Muscle of leg (tissue), 11 donors: ENCODE data around the gene MYEOV. TPM values are rescaled to one million over a fixed set of nuclear protein-coding genes. Genes with fewer than 3 reads are reported as not detected.

ENCODE experiments used
- DNase-seq: peaks from one replicate; pipeline ENCODE4 v3.0.0; 2013
- H3K27ac ChIP-seq: one replicate; pipeline ENCODE4 v1.5.1; 2013; ENCODE audit warnings: mild to moderate bottlenecking, low read length, control low read depth
- H3K27me3 ChIP-seq: one replicate; pipeline ENCODE4 v1.6.1; 2013; ENCODE audit warnings: low read length; ENCODE audit not compliant: control insufficient read depth, insufficient read depth
- H3K36me3 ChIP-seq: one replicate; pipeline ENCODE4 v1.6.1; 2013; ENCODE audit warnings: low read length; ENCODE audit not compliant: control insufficient read depth, insufficient read depth
- H3K4me1 ChIP-seq: one replicate; pipeline ENCODE4 v1.6.1; 2013; ENCODE audit warnings: low read length; ENCODE audit not compliant: control insufficient read depth, insufficient read depth
- H3K4me3 ChIP-seq: one replicate; pipeline ENCODE4 v1.5.1; 2013; ENCODE audit warnings: low read length, control low read depth
- H3K9me3 ChIP-seq: replicated peaks from 2 replicates; pipeline ENCODE4 v1.6.1; 2013; ENCODE audit warnings: low read depth, low read length; ENCODE audit not compliant: control insufficient read depth
- WGBS: methylation state at CpG from one replicate; pipeline ENCODE4 v1.1.5; 2013; ENCODE audit warnings: missing lambda C conversion rate; ENCODE audit not compliant: insufficient coverage; 5-methylcytosine and 5-hydroxymethylcytosine counted together
- polyA plus RNA-seq, 8 donors: library from polyadenylated mRNA; unstranded; fragments of 120-200 nt; gene quantifications; one replicate each; pipeline versions ENCODE4 v1.2.1 to v1.2.3, GENCODE V29; 2013; ENCODE audit warnings: inconsistent platforms in 1 of 8, low replicate concordance in 1 of 8; ENCODE audit not compliant: insufficient read length in 8 of 8, insufficient read depth in 1 of 8
- total RNA-seq: library from RNA; stranded (reverse); fragments of 120-200 nt; gene quantifications from one replicate; pipeline ENCODE4 v1.2.4, GENCODE V29; 2013

Gene MYEOV
- total and polyA plus RNA-seq, 9 donors = 0.48 to 1.9 (median 1.1) TPM; not detected in 1

DNA sequence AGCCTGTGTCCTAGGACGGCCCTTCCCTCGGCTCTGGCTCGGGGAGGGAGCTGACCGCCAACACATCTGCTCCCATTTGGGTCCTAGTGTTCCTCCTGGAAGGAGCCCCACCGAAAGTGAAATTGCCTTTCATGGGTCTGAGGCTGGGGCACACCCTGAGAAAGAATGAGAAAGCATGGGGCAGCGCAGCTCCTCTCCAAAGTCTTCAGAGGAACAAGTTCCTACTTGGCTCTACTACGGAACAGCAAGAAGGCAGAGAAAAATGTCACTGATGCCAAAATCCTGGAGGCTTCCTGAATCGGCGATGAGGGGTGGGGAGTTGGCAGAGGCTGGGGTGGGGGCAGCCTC is 41.5 kb upstream of the MYEOV start:
- Histone ChIP-seq H3K36me3 (no peaks in the 10 kb centered on the region), H3K27me3 (peaks cover 8% of the 10 kb centered on the region), H3K4me3 (no peak overlapping the region), H3K4me1 (peaks cover 5% of the 10 kb centered on the region), H3K27ac (no peak overlapping the region), H3K9me3 (peaks cover 10% of the 10 kb centered on the region)
- DNase-seq = peak; percentile 19
- 51% methylated on average over 9 of the region's 9 CpGs for WGBS

GRCh38 chr11:69253028-69253427 is 40.9 kb upstream of the MYEOV start:
- DNase-seq = no peak
- peaks cover 9% of the 10 kb centered on the region for H3K27me3 ChIP-seq

GRCh38 chr11:69257134-69257533 is 36.8 kb upstream of the MYEOV start:
- Histone ChIP-seq H3K36me3 (no peaks in the 10 kb centered on the region), H3K9me3 (peaks cover 10% of the 10 kb centered on the region), H3K27me3 (peaks cover 3% of the 10 kb centered on the region), H3K4me3 (no peak overlapping the region), H3K4me1 (no peaks in the 10 kb centered on the region), H3K27ac (no peak overlapping the region)
- 40% methylated on average over 2 of the region's 5 CpGs for WGBS
- no peak for DNase-seq

More at GRCh38 chr11:69253028-69253427, 40.9 kb upstream of the MYEOV start:
- Histone ChIP-seq H3K9me3 (peaks cover 10% of the 10 kb centered on the region), H3K36me3 (no peaks in the 10 kb centered on the region), H3K4me1 (peaks cover 5% of the 10 kb centered on the region), H3K27ac (no peak overlapping the region), H3K4me3 (no peak overlapping the region)

GRCh38 chr11:69257838-69258658 is 35.9 kb upstream of the MYEOV start:
- Histone ChIP-seq H3K9me3 (peaks cover 7% of the 10 kb centered on the region), H3K27ac (no peak overlapping the region), H3K4me1 (no peaks in the 10 kb centered on the region), H3K4me3 (no peak overlapping the region), H3K27me3 (peaks cover 3% of the 10 kb centered on the region), H3K36me3 (no peaks in the 10 kb centered on the region)
- no peak for DNase-seq
- 50% methylated on average over 2 of the region's 6 CpGs for WGBS

DNA sequence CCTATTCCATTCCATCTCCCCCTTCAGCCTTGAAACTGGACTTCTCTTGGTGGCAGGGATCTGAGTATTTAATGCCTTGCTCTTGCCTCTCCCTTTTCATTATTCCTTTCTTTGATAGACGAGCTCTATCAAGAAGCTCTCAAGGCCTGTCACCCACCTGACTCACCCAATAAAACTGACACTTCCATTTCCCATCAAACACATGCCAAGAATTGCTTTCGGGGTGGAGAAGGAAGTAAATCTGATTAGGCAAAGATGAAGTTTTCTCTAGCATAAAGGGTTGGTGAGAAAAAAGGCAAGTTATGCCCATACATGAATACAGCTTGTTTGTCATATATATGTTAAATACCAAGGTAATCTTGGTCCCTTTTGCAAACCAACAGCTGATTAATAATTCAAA is 34.9 kb upstream of the MYEOV start:
- DNase-seq = no peak
- Histone ChIP-seq H3K27ac (no peak overlapping the region), H3K4me3 (no peak overlapping the region), H3K4me1 (peaks cover 3% of the 10 kb centered on the region), H3K9me3 (no peaks in the 10 kb centered on the region), H3K27me3 (peaks cover 3% of the 10 kb centered on the region), H3K36me3 (no peaks in the 10 kb centered on the region)
- WGBS = no CpG with 5 or more reads among the region's 2 CpGs

DNA sequence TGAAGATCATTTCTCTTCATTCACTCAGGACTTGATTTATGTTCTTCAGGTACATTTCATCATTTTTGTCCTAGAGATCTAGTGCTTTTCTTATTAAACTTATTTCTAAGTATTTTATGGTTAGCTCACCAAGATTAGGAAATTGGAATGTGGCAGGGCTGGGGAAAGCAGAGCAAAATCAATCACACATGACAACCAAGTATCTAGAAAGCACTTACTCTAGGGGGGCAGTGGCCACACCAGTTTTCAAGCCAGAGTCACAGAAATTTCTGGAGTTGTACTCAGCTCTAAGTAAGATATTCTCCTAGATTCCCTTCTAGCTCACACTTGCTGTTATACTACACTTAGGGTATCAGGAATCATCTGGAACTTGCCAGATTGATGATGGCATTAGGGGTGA is 33.3 kb upstream of the MYEOV start:
- no peak overlapping the region for H3K27ac ChIP-seq
- H3K27me3 ChIP-seq = peaks cover 5% of the 10 kb centered on the region
- H3K4me3 ChIP-seq = no peak overlapping the region
- DNase-seq = no peak
- no peaks in the 10 kb centered on the region for H3K36me3 ChIP-seq
- H3K4me1 ChIP-seq = peaks cover 6% of the 10 kb centered on the region
- no peaks in the 10 kb centered on the region for H3K9me3 ChIP-seq

DNA sequence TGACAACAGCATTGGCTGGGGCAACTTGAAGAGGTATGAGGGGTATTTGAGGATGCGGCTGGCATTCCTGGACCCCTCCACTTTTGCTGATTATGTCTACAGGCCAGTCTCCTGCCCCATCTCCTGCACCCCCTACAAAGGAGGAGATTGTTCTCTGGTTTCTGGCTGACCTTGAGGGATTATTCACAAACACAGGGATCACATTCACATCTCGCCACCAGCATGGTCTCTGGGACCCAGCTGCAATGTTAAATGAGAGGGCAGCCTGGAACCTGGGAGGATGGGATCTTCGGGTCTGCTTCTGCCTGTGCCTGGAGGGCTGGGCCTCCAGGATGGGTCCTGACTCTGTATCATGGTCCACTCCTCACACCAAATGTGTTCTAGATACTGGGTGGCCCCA is 32.8 kb upstream of the MYEOV start:
- peaks cover 6% of the 10 kb centered on the region for H3K4me1 ChIP-seq
- no peak for DNase-seq
- WGBS = no CpG with 5 or more reads among the region's 3 CpGs
- H3K4me3 ChIP-seq = no peak overlapping the region
- no peak overlapping the region for H3K27ac ChIP-seq
- no peaks in the 10 kb centered on the region for H3K9me3 ChIP-seq
- no peaks in the 10 kb centered on the region for H3K36me3 ChIP-seq
- H3K27me3 ChIP-seq = peaks cover 5% of the 10 kb centered on the region

DNA sequence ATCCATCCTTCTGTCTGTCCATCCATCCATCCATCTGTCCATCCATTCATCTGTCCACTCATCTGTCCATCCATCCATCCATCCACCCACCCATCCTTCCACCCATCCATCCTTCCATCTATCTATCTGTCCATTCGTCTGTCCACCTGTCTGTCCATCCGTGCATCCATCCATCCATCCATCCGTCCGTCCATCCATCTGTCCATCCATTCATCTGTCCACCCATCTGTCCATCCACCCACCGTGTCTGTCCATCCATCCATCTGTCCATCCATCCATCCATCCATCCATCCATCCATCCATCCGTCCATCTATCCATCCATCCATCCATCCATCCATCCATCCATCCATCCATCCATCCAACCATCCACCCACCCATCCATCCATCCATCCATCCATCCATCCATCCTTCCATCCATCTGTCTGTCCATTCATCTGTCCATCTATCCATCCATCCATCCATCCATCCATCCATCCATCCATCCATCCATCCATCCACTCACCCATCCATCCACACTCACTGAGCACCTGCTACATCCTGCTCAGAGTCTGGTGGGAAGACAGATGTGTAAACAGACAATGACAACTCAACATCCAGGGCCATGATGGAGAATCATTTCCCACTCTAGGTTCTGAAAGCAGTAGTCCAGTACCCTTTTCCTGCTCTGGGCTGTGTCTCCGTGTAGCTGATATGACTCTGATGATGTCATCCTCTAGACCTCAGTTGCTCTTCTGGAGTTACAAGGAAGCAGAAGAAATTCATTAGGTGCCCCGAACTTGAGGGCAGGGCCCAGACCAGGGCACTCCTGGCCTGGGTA is 30.8 kb upstream of the MYEOV start:
- DNase-seq = no peak
- H3K27ac ChIP-seq = no peak overlapping the region
- H3K36me3 ChIP-seq = no peaks in the 10 kb centered on the region
- H3K9me3 ChIP-seq = no peaks in the 10 kb centered on the region
- peaks cover 11% of the 10 kb centered on the region for H3K4me1 ChIP-seq
- H3K27me3 ChIP-seq = peaks cover 2% of the 10 kb centered on the region
- no peak overlapping the region for H3K4me3 ChIP-seq
- WGBS = 75% methylated on average over 7 of the region's 8 CpGs

DNA sequence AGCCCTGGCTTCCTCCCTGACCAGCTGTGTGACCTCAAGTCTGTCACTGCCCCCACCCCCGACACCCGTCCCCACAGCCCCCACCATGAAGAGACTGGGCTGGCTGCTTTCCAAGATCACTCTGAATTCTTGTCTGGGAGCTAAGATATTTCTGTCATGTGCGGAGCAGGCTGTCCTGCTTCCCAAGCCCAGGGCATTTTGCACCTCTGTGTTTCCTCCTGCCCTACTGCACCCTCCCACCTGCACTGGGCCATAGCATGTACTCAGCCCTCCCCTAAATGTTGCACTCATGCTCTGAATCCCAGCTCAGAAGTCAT is 30.3 kb upstream of the MYEOV start:
- Histone ChIP-seq H3K9me3 (no peaks in the 10 kb centered on the region), H3K27me3 (peaks cover 2% of the 10 kb centered on the region), H3K4me3 (no peak overlapping the region), H3K4me1 (peaks cover 15% of the 10 kb centered on the region), H3K27ac (no peak overlapping the region), H3K36me3 (no peaks in the 10 kb centered on the region)
- no peak for DNase-seq
- 57% methylated on average over 3 of the region's 3 CpGs for WGBS

- Histone ChIP-seq H3K4me1 (peaks cover 21% of the 10 kb centered on the region), H3K9me3 (no peaks in the 10 kb centered on the region), H3K4me3 (no peak overlapping the region), H3K27ac (no peak overlapping the region), H3K36me3 (no peaks in the 10 kb centered on the region), H3K27me3 (peaks cover 2% of the 10 kb centered on the region)
- WGBS = 58% methylated on average over 1 of the region's 4 CpGs
- DNase-seq = no peak
Measured at GRCh38 chr11:69264486-69264885, 29.5 kb upstream of the MYEOV start.
